ENCODE results near the gene CUL7. TPM values are rescaled to one million over a fixed set of nuclear protein-coding genes. Genes with fewer than 3 reads are reported as not detected.

The CUL7 gene
- total RNA-seq, 4 donors from 2014 or later, result 6.4 to 65.1 (median 18.9) TPM

GRCh38 chr6:43029120-43029519 is 24.5 kb downstream of the CUL7 start:
- no peaks in the 10 kb centered on the region for H3K27me3 ChIP-seq
- H3K9me3 ChIP-seq, result no peaks in the 10 kb centered on the region
- H3K4me3 ChIP-seq, result no peak overlapping the region
- no peaks in the 10 kb centered on the region for H3K36me3 ChIP-seq
- H3K4me1 ChIP-seq, result no peaks in the 10 kb centered on the region
- DNase-seq, result no peak
- intact Hi-C loops (cut with DNase I; ENCODE audit: low total_unique reads), result no loop called here
- H3K27ac ChIP-seq, result no peak overlapping the region
- TF ChIP-seq CTCF (IDR thresholded peaks at IDR 0.05) (no peak), POLR2A (IDR thresholded peaks at IDR 0.05) (no peak)

- Histone ChIP-seq H3K4me1 (peaks cover 0 to 8% of the 10 kb centered on the region in 2 donors), H3K4me3 (no peak overlapping the region), H3K36me3 (no peaks in the 10 kb centered on the region), H3K27ac (no peak overlapping the region), H3K9me3 (no peaks in the 10 kb centered on the region), H3K27me3 (no peaks in the 10 kb centered on the region)
- no peak for DNase-seq
- no peak for TF ChIP-seq POLR2A (IDR thresholded peaks at IDR 0.05)
- no peak for TF ChIP-seq CTCF (IDR thresholded peaks at IDR 0.05)
- intact Hi-C loops (cut with DNase I; ENCODE audit: low total_unique reads), result no loop called here
Measured at GRCh38 chr6:43026365-43026764, 27.3 kb downstream of the CUL7 start.

DNA sequence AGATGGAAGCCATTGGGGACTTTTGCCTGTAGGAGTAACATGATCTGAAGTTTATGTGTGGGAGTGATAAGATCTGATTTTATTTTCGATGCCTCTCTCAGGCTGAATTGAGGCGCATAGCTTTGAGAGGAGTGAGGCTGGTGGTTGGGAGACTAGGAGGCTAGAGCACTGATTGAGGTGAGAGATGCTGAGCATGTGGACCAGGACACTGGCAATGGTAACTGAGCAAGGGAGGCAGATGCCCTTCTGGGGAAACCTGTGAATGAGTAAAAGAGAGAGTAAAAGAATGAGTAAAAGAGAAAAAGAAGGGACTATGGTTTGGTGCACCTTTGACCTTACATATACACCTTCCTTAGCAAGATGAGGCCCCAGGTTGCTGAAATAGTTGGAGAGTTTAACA is 29.2 kb downstream of the CUL7 start:
- Histone ChIP-seq H3K36me3 (no peaks in the 10 kb centered on the region), H3K27me3 (no peaks in the 10 kb centered on the region), H3K27ac (no peak overlapping the region), H3K4me3 (no peak overlapping the region), H3K9me3 (no peaks in the 10 kb centered on the region), H3K4me1 (peaks cover 0 to 14% of the 10 kb centered on the region in 2 donors)
- no peak for DNase-seq
- TF ChIP-seq POLR2A (IDR thresholded peaks at IDR 0.05), result no peak
- intact Hi-C loops (cut with DNase I; ENCODE audit: low total_unique reads), result no loop called here

- intact Hi-C loops (cut with DNase I; ENCODE audit: low total_unique reads), result no loop called here
- Histone ChIP-seq H3K36me3 (no peaks in the 10 kb centered on the region), H3K27ac (peak within 1 kb of the TSS; percentile 84 to 85), H3K9me3 (no peaks in the 10 kb centered on the region), H3K4me1 (peaks cover 0 to 14% of the 10 kb centered on the region in 2 donors), H3K4me3 (peak within 1 kb of the TSS; percentile 64 to 87), H3K27me3 (no peaks in the 10 kb centered on the region)
- TF ChIP-seq CTCF (IDR thresholded peaks at IDR 0.05) (no peak), POLR2A (IDR thresholded peaks at IDR 0.05) (peak in 1 of 2 donors; percentile 41)
- DNase-seq, result peak; percentile 66 to 79
Measured at GRCh38 chr6:43021270-43022047, 32.2 kb downstream of the CUL7 start, which contains the start of gene RRP36. TSS of gene RRP36 (plus strand) at chr6:43021623. CDS start at chr6:43021655, 32 bp downstream.

- Histone ChIP-seq H3K9me3 (no peaks in the 10 kb centered on the region), H3K4me1 (peaks cover 0 to 14% of the 10 kb centered on the region in 2 donors), H3K27ac (peak overlapping the region; percentile 84 to 85), H3K4me3 (peak overlapping the region; percentile 64 to 87), H3K27me3 (no peaks in the 10 kb centered on the region), H3K36me3 (no peaks in the 10 kb centered on the region)
- intact Hi-C loops (cut with DNase I; ENCODE audit: low total_unique reads), result no loop called here
- DNase-seq, result no peak
- TF ChIP-seq CTCF (IDR thresholded peaks at IDR 0.05) (no peak), POLR2A (IDR thresholded peaks at IDR 0.05) (no peak)
Measured at GRCh38 chr6:43020847-43021246, 32.8 kb downstream of the CUL7 start.
